Caco-2 (cell line): ENCODE measurements around the gene NDUFB10. TPM values are rescaled to one million over a fixed set of nuclear protein-coding genes. Genes with fewer than 3 reads are reported as not detected.

ENCODE experiments used
- BruUV-seq: library from RNA; stranded (reverse); fragments of 400-500 nt; replicated peaks from 2 replicates; lab custom pipeline; 2021; lab: Mats Ljungman, UMichigan
- CTCF ChIA-PET: fragments of 300-600 bp; sonication (Branson Sonifier 250); formaldehyde crosslinking; loops from one replicate; lab custom pipeline; 2022; ENCODE audit warnings: antibody characterized with exemption; lab: Charles Lee
- POLR2A ChIA-PET: fragments of 300-600 bp; sonication (Branson Sonifier 250); formaldehyde crosslinking; loops from one replicate; lab custom pipeline; 2022; ENCODE audit warnings: antibody characterized with exemption; lab: Charles Lee
- DNase-seq, 2 experiments: peaks; one replicate each; pipeline versions ENCODE4 v3.0.0 to v3.0.0-alpha.2; 2020 to 2022
- H3K27me3 ChIP-seq: replicated peaks from 2 replicates; pipeline ENCODE4 v1.6.0; 2011; ENCODE audit warnings: low read length; ENCODE audit not compliant: control insufficient read depth, insufficient read depth
- H3K36me3 ChIP-seq: 2 replicates; pipeline ENCODE4 v1.5.1; 2011; ENCODE audit warnings: low read length; ENCODE audit not compliant: control insufficient read depth, insufficient read depth
- H3K4me1 ChIP-seq: fragments of 250-450 bp; sonication (Bioruptor Pico); 2 replicates; pipeline ENCODE4 v1.5.1; 2020; ENCODE audit warnings: mild to moderate bottlenecking
- H3K4me3 ChIP-seq: 2 replicates; pipeline ENCODE4 v1.5.1; 2011; ENCODE audit warnings: low read depth, mild to moderate bottlenecking, control low read depth, low read length
- H3K9me3 ChIP-seq: fragments of 250-450 bp; sonication (Bioruptor Pico); 2 replicates; pipeline ENCODE4 v1.5.1; 2020; ENCODE audit warnings: mild to moderate bottlenecking, moderate library complexity
- H3K27ac Mint-ChIP-seq: one replicate; pipeline ENCODE4 v1.8.0; 2022; ENCODE audit warnings: mixed read lengths; ENCODE audit not compliant: unreplicated experiment
- H3K27me3 Mint-ChIP-seq: one replicate; pipeline ENCODE4 v1.8.0; 2022; ENCODE audit warnings: mixed read lengths; ENCODE audit not compliant: insufficient read depth, unreplicated experiment
- H3K36me3 Mint-ChIP-seq: one replicate; pipeline ENCODE4 v1.8.0; 2022; ENCODE audit warnings: mild to moderate bottlenecking, mixed read lengths; ENCODE audit not compliant: insufficient read depth, unreplicated experiment
- H3K4me1 Mint-ChIP-seq: one replicate; pipeline ENCODE4 v1.8.0; 2022; ENCODE audit warnings: low read depth, mixed read lengths; ENCODE audit not compliant: unreplicated experiment
- H3K4me3 Mint-ChIP-seq: one replicate; pipeline ENCODE4 v1.8.0; 2022; ENCODE audit warnings: mild to moderate bottlenecking, moderate library complexity, mixed read lengths; ENCODE audit not compliant: unreplicated experiment
- H3K9me3 Mint-ChIP-seq: one replicate; pipeline ENCODE4 v1.8.0; 2022; ENCODE audit warnings: mixed read lengths; ENCODE audit not compliant: unreplicated experiment
- CTCF ChIP-seq, 2 experiments: fragments of 200-600 bp in 1 of 2; IDR thresholded peaks; 1 replicate in 1 of 2; 2 replicates in 1 of 2; pipeline versions ENCODE4 v1.5.1 to v1.8.0; 2011 to 2022; ENCODE audit warnings: antibody characterized with exemption in 1 of 2, control low read depth in 1 of 2, inconsistent platforms in 1 of 2, low read depth in 1 of 2, low read length in 1 of 2, mild to moderate bottlenecking in 1 of 2, moderate library complexity in 1 of 2; ENCODE audit not compliant: insufficient read depth in 1 of 2, severe bottlenecking in 1 of 2, unreplicated experiment in 1 of 2
- intact Hi-C: fragments of 100-400 bp; cut with micrococcal nuclease; formaldehyde crosslinking; loops from one replicate; pipeline ENCODE4 v1.10.0; 2022; ENCODE audit not compliant: unreplicated experiment
- total RNA-seq: library from RNA; stranded (reverse); gene quantifications from 2 replicates; pipeline ENCODE4 v1.2.3, GENCODE V29; 2022

The NDUFB10 gene
- total RNA-seq, 1 experiment from 2014 or later = 128 TPM

GRCh38 chr16:1945559-1946391, 13.6 kb upstream of the NDUFB10 start:
- H3K36me3 Mint-ChIP-seq = peaks cover 13% of the 10 kb centered on the region
- H3K4me3 Mint-ChIP-seq = no peak overlapping the region
- Histone ChIP-seq H3K9me3 (no peaks in the 10 kb centered on the region), H3K36me3 (no peaks in the 10 kb centered on the region), H3K27me3 (no peaks in the 10 kb centered on the region), H3K4me1 (peaks cover 15% of the 10 kb centered on the region), H3K4me3 (no peak overlapping the region)
- no peaks in the 10 kb centered on the region for H3K4me1 Mint-ChIP-seq
- intact Hi-C loops = no loop called here
- H3K27me3 Mint-ChIP-seq = no peaks in the 10 kb centered on the region
- CTCF ChIA-PET = interaction anchor here (0.5 kb wide), 1 partner anchor 195 kb away, joined by 3 read pairs; no protein-coding TSS in a partner anchor
- POLR2A ChIA-PET = no interaction called here
- no peak for TF ChIP-seq CTCF (IDR thresholded peaks at IDR 0.05; ENCODE audit: insufficient read depth in 1 of 2, low read depth in 1 of 2, low read length in 1 of 2, severe bottlenecking in 1 of 2, unreplicated experiment in 1 of 2)
- no peaks in the 10 kb centered on the region for H3K9me3 Mint-ChIP-seq
- DNase-seq = no peak
- no peak overlapping the region for H3K27ac Mint-ChIP-seq
- no TSS peak for BruUV-seq

- intact Hi-C loops = no loop called here
- POLR2A ChIA-PET = no interaction called here
- H3K36me3 ChIP-seq = no peaks in the 10 kb centered on the region
- Mint-ChIP-seq H3K4me3 (no peak overlapping the region), H3K9me3 (no peaks in the 10 kb centered on the region), H3K27me3 (no peaks in the 10 kb centered on the region), H3K27ac (no peak overlapping the region), H3K4me1 (no peaks in the 10 kb centered on the region), H3K36me3 (peaks cover 13% of the 10 kb centered on the region)
- H3K4me3 ChIP-seq = no peak overlapping the region
- BruUV-seq = no TSS peak
- no peaks in the 10 kb centered on the region for H3K9me3 ChIP-seq
- no peak for DNase-seq
- H3K27me3 ChIP-seq = no peaks in the 10 kb centered on the region
- CTCF ChIA-PET = no interaction called here
- peaks cover 11% of the 10 kb centered on the region for H3K4me1 ChIP-seq
- TF ChIP-seq CTCF (IDR thresholded peaks at IDR 0.05; ENCODE audit: insufficient read depth in 1 of 2, low read depth in 1 of 2, low read length in 1 of 2, severe bottlenecking in 1 of 2, unreplicated experiment in 1 of 2) = no peak
Observed at GRCh38 chr16:1946495-1947368, 12.6 kb upstream of the NDUFB10 start.

- no peak for DNase-seq
- TF ChIP-seq CTCF (IDR thresholded peaks at IDR 0.05; ENCODE audit: insufficient read depth in 1 of 2, low read depth in 1 of 2, low read length in 1 of 2, severe bottlenecking in 1 of 2, unreplicated experiment in 1 of 2) = no peak
- H3K27me3 ChIP-seq = no peaks in the 10 kb centered on the region
- Mint-ChIP-seq H3K4me3 (no peak overlapping the region), H3K36me3 (peaks cover 12% of the 10 kb centered on the region), H3K4me1 (no peaks in the 10 kb centered on the region), H3K9me3 (no peaks in the 10 kb centered on the region), H3K27ac (no peak overlapping the region), H3K27me3 (no peaks in the 10 kb centered on the region)
- CTCF ChIA-PET = interaction anchor here (0.7 kb wide), 1 partner anchor 203 kb away, joined by 4 read pairs; no protein-coding TSS in a partner anchor
- BruUV-seq = no TSS peak
- no peak overlapping the region for H3K4me3 ChIP-seq
- no peaks in the 10 kb centered on the region for H3K36me3 ChIP-seq
- intact Hi-C loops = no loop called here
- POLR2A ChIA-PET = no interaction called here
- H3K4me1 ChIP-seq = peaks cover 5% of the 10 kb centered on the region
- H3K9me3 ChIP-seq = no peaks in the 10 kb centered on the region
Observed at GRCh38 chr16:1947369-1947670, 12.0 kb upstream of the NDUFB10 start.
